Measurements from ENCODE around the gene PNKD. TPM values are rescaled to one million over a fixed set of nuclear protein-coding genes. Genes with fewer than 3 reads are reported as not detected.
A peak's percentile ranks its signal among the peaks of the same experiment; 100 is the strongest.

Gene PNKD
- total and polyA plus RNA-seq, 10 of the 15 experiments (the other 5 are each of a cell fraction or from before 2014, with no cell fraction given): 27.2 to 106 (median 61.3) TPM

GRCh38 chr2:218249691-218250090 lies 20.6 kb upstream of the PNKD start:
- Histone ChIP-seq H2AFZ (ENCODE audit: control insufficient read depth, low read depth, low read length) (no peak overlapping the region), H3K4me1 (ENCODE audit: control insufficient read depth, insufficient read depth, low read length) (no peaks in the 10 kb centered on the region), H3K4me3 (no peak overlapping the region), H3K9me3 (replicated peaks; ENCODE audit: control insufficient read depth, insufficient read depth, low read length) (no peaks in the 10 kb centered on the region), H3K27me3 (replicated peaks in 1 of 2; ENCODE audit: control insufficient read depth in 2 of 2, insufficient read depth in 2 of 2, low read length in 1 of 2) (no peaks in the 10 kb centered on the region), H3K9ac (ENCODE audit: control insufficient read depth, insufficient read depth, low read length) (no peak overlapping the region), H3K27ac (ENCODE audit: control insufficient read depth, insufficient read depth) (no peak overlapping the region), H3K4me2 (ENCODE audit: control insufficient read depth, insufficient read depth) (no peak overlapping the region), H3K36me3 (ENCODE audit: control insufficient read depth in 2 of 2, insufficient read depth in 2 of 2, low read length in 1 of 2) (peaks cover 55 to 67% of the 10 kb centered on the region in 2 experiments), H4K20me1 (ENCODE audit: control insufficient read depth, insufficient read depth) (no peaks in the 10 kb centered on the region), H3K79me2 (ENCODE audit: control insufficient read depth, insufficient read depth, low read length) (no peaks in the 10 kb centered on the region)
- no TSS peak for BruUV-seq (replicated peaks)
- SMC1A ChIA-PET (ENCODE audit: uncharacterized antibody, unreplicated experiment): no interaction called here
- FAIRE-seq: no peak
- RAD21 ChIA-PET (ENCODE audit: unreplicated experiment): no interaction called here
- intact Hi-C loops (cut with micrococcal nuclease; ENCODE audit: unreplicated experiment) (no loop called here), in situ Hi-C loops (cut with MboI) (no loop called here)
- TF ChIP-seq POLR2A (IDR thresholded peaks at IDR 0.05; ENCODE audit: low read depth, low read length) (peak; percentile 12; the same call in 1 of the 2 replicates), GABPA (IDR thresholded peaks at IDR 0.05; ENCODE audit: low read depth) (no peak)
- ATAC-seq: no peak
- 87% methylated on average over 13 of the region's 13 CpGs for WGBS (ENCODE audit: insufficient coverage, insufficient replicate concordance, low lambda C conversion rate, missing lambda C conversion rate)
- POLR2A ChIA-PET: no interaction called here
- no peak for DNase-seq (ENCODE audit: low read depth, low spot score)
- CTCF ChIA-PET: no interaction called here

- ChIA-PET CTCF (interaction anchor here (0.7 to 2.0 kb wide), 5 partner anchors 10 to 65 kb away, joined by 3 to 6 read pairs (median 3); no protein-coding TSS in a partner anchor), SMC1A (ENCODE audit: uncharacterized antibody, unreplicated experiment) (interaction anchor here (1.0 to 2.7 kb wide), 4 partner anchors 11 to 65 kb away, joined by 3 to 11 read pairs (median 6); no protein-coding TSS in a partner anchor), POLR2A (interaction anchor here (1.0 to 1.3 kb wide), 2 partner anchors 8 to 10 kb away, joined by 3 read pairs; no protein-coding TSS in a partner anchor), RAD21 (ENCODE audit: unreplicated experiment) (interaction anchor here (1.6 kb wide), 1 partner anchor 10 kb away, joined by 4 read pairs; no protein-coding TSS in a partner anchor)
- Histone ChIP-seq H3K27me3 (replicated peaks in 1 of 2; ENCODE audit: control insufficient read depth in 2 of 2, insufficient read depth in 2 of 2, low read length in 1 of 2) (no peaks in the 10 kb centered on the region), H3K36me3 (ENCODE audit: control insufficient read depth in 2 of 2, insufficient read depth in 2 of 2, low read length in 1 of 2) (peaks cover 43 to 62% of the 10 kb centered on the region in 2 experiments), H3K4me3 (no peak overlapping the region), H4K20me1 (ENCODE audit: control insufficient read depth, insufficient read depth) (no peaks in the 10 kb centered on the region), H3K79me2 (ENCODE audit: control insufficient read depth, insufficient read depth, low read length) (no peaks in the 10 kb centered on the region), H3K9me3 (replicated peaks; ENCODE audit: control insufficient read depth, insufficient read depth, low read length) (no peaks in the 10 kb centered on the region), H3K4me2 (ENCODE audit: control insufficient read depth, insufficient read depth) (no peak overlapping the region), H2AFZ (ENCODE audit: control insufficient read depth, low read depth, low read length) (no peak overlapping the region), H3K4me1 (ENCODE audit: control insufficient read depth, insufficient read depth, low read length) (peaks cover 8% of the 10 kb centered on the region), H3K9ac (ENCODE audit: control insufficient read depth, insufficient read depth, low read length) (no peak overlapping the region), H3K27ac (ENCODE audit: control insufficient read depth, insufficient read depth) (no peak overlapping the region)
- intact Hi-C loops (cut with micrococcal nuclease; ENCODE audit: unreplicated experiment) (no loop called here), in situ Hi-C loops (cut with MboI) (no loop called here)
- WGBS (ENCODE audit: insufficient coverage, insufficient replicate concordance, low lambda C conversion rate, missing lambda C conversion rate): 55% methylated on average over 7 of the region's 7 CpGs
- DNase-seq (ENCODE audit: low read depth, low spot score) (no peak), ATAC-seq (no peak), FAIRE-seq (no peak)
- no TSS peak for BruUV-seq (replicated peaks)
- TF ChIP-seq RCOR1 (conservative IDR thresholded peaks at IDR 0.05; ENCODE audit: low read depth, low read length): no peak
- TF ChIP-seq CHD1 (IDR thresholded peaks at IDR 0.05; ENCODE audit: low read depth, low read length): no peak
Observed at GRCh38 chr2:218252509-218253231, 17.6 kb upstream of the PNKD start.
